ENCODE results near the gene NXN. TPM values are rescaled to one million over a fixed set of nuclear protein-coding genes. Genes with fewer than 3 reads are reported as not detected.

NXN gene
- total and polyA plus RNA-seq, 5 donors, result 11.6 to 21.8 (median 15.2) TPM

DNA sequence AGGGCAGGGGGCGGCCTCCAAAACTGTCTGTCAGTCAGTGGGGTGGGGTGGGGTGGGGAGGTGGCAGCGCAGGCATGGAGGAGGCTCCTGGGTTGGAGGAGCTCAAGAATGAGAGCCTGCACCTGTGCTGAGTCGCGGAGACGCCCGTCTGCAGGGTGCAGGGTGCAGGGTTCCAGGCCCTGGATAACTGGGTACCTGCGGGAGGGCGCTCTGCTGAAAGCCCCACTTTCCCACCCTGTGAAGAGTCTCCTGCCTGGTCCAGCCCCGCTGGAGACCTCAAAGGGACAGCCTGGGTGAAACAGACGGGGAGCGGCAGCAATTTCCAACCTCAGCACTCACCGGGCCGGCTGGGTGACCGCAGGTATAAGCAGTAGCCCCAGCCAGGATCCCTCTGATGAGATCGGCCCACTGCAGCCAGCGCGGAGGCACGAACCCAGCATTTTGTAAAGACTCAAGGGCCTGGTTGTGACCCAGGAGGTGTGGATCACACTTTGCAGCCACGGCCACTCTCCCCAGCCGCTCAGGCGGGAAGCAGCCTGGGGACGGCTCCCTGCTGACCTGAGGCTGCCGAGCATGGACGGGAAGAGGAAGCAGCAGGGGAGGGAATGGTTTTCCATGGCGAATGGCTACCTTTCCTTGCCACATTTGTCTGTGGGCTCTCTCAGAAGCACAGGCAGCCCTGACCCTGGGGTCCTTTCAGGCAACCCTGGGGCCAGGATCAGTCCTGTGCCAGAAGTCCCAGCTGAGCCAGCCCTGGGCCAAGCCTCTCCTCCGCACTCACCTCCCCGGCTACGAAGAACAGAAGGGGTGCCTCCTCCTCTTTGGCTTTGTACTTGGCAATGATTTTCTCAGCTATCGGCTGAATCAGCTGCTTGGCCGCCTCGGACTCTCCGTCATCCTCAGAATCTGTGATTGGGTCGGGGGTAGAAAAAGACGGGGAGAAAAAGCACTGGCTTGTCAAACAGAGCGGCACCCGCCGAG is 176.4 kb downstream of the NXN start:
- intact Hi-C loops (cut with DNase I), result no loop called here
- no peak for DNase-seq

DNA sequence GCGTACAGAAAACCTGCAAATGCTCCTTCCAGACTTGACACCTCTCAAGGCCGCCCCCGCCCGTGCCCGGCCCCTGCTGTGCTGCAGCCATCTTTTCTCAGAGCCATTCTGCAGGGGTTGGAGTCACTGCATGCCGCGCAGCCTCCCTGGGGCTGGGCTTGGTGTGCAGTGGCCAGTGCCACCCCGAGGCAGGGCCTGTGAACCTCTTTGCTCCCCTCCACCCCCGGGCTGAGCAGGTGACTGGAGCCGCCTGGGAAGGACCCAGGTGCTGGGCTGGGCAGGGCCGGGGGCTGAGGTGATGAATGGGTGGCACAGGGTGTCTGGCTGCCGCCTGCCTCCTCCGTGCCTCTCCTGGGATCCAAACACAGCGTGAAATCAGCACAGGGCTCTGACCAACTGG is 177.1 kb downstream of the NXN start:
- no peaks in the 10 kb centered on the region for H3K4me1 ChIP-seq (ENCODE audit: control insufficient read depth, insufficient read depth, low read length)
- peak in 1 of 2 donors; percentile 18 for ATAC-seq
- no peak for DNase-seq
- no peak overlapping the region for H3K4me3 ChIP-seq (ENCODE audit: low read length)
- no peak overlapping the region for H3K27ac ChIP-seq (ENCODE audit: low read length)
- H3K27me3 ChIP-seq (ENCODE audit: control insufficient read depth, insufficient read depth), result no peaks in the 10 kb centered on the region
- WGBS, result 94% methylated on average over 14 of the region's 14 CpGs
- intact Hi-C loops (cut with DNase I), result no loop called here
- H3K9me3 ChIP-seq (ENCODE audit: control insufficient read depth, low read length), result no peaks in the 10 kb centered on the region

More for the DNA sequence above, 176.4 kb downstream of the NXN start:
- WGBS, result 91% methylated on average over 37 of the region's 37 CpGs
- Histone ChIP-seq H3K27me3 (ENCODE audit: control insufficient read depth, insufficient read depth) (no peaks in the 10 kb centered on the region), H3K4me1 (ENCODE audit: control insufficient read depth, insufficient read depth, low read length) (no peaks in the 10 kb centered on the region), H3K4me3 (ENCODE audit: low read length) (no peak overlapping the region), H3K9me3 (ENCODE audit: control insufficient read depth, low read length) (no peaks in the 10 kb centered on the region), H3K27ac (ENCODE audit: low read length) (no peak overlapping the region)
- no peak for ATAC-seq

DNA sequence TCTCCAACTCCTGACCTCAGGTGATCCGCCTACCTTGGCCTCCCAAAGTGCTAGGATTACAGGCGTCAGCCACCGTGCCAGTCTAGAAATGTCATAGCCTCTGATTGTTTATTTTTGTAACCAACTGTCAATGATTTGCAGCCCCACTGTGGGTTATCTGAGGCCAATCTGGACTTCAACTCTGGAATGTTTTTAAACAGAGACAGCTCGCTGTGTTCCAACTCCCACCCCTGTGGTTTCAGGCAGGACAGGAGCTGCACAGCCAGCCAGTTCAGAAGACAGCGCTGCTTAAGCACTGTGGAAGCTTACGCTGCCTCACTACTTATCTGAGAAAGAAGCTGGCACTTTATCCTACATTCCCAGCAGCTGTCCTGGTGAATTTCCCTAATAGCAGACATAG is 177.9 kb downstream of the NXN start:
- DNase-seq (no peak), ATAC-seq (no peak)
- intact Hi-C loops (cut with DNase I), result no loop called here
- Histone ChIP-seq H3K4me1 (ENCODE audit: control insufficient read depth, insufficient read depth, low read length) (no peaks in the 10 kb centered on the region), H3K9me3 (ENCODE audit: control insufficient read depth, low read length) (no peaks in the 10 kb centered on the region), H3K27me3 (ENCODE audit: control insufficient read depth, insufficient read depth) (no peaks in the 10 kb centered on the region), H3K27ac (ENCODE audit: low read length) (no peak overlapping the region), H3K4me3 (ENCODE audit: low read length) (no peak overlapping the region)
- WGBS, result 83% methylated on average over 6 of the region's 6 CpGs

DNA sequence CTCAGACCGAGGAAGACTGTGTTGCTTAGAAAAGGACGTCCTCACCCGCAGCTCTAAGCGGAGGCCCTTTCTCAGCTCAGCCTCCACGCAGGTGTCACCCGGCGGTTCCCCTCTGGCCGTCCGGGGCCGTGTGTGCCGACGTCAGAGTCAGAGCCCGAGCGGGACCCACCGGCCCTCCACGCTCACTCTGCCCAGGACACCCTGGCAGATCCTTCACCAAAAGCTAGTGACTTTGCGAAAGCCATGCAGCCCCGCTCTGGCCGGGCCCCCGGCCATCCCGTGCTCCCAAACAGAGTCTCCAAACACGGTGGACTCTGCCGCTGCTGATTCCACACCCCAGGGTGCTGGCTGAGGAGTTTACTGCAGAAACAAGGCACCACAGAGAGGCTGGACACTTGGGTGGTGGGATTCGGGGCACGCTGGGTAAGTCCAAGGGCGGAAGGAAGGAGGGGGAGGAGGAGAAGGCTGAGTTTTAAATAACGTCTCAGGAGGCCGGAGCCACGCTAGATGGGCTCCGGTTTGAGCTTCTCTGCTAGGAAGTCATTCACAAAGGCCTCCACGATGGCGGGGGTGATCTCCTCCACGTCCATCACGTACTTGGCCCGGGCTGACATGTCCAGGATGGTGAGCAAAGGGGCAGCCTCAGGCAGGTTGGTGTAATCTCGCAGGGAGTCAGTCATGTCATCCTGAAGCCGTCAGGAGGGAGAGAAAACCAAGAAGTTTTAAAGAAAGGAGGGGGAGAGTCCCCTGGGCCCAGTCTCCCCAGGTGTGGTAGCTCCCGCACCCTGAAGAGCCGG is 178.9 kb downstream of the NXN start:
- WGBS, result 91% methylated on average over 39 of the region's 39 CpGs
- no peaks in the 10 kb centered on the region for H3K4me1 ChIP-seq (ENCODE audit: control insufficient read depth, insufficient read depth, low read length)
- DNase-seq, result no peak
- no peaks in the 10 kb centered on the region for H3K27me3 ChIP-seq (ENCODE audit: control insufficient read depth, insufficient read depth)
- no peaks in the 10 kb centered on the region for H3K9me3 ChIP-seq (ENCODE audit: control insufficient read depth, low read length)
- ATAC-seq, result no peak
- intact Hi-C loops (cut with DNase I), result no loop called here
- no peak overlapping the region for H3K4me3 ChIP-seq (ENCODE audit: low read length)
- H3K27ac ChIP-seq (ENCODE audit: low read length), result no peak overlapping the region

DNA sequence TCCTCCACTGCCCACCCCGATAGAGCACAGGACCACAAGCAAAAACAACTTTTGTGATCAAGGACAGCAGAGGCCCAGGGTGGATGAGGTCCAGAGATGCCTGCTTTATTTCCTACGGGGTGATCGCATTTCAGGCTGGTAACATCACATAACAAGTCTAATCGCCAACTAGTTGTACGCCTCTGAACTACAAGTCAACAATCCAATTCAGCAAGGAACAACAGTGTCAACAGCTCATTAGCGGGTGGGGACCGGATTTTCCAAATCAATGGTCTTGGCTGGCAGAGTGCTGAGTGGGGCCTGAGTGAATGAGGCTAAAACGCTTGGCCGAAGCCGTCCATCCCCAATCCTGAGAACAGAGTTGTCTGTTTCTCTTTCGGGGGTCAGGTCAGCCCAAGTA is 180.3 kb downstream of the NXN start:
- H3K27ac ChIP-seq (ENCODE audit: low read length), result no peak overlapping the region
- no peaks in the 10 kb centered on the region for H3K4me1 ChIP-seq (ENCODE audit: control insufficient read depth, insufficient read depth, low read length)
- no peak for DNase-seq
- no peaks in the 10 kb centered on the region for H3K9me3 ChIP-seq (ENCODE audit: control insufficient read depth, low read length)
- no peak for ATAC-seq
- WGBS, result 88% methylated on average over 11 of the region's 11 CpGs
- no peaks in the 10 kb centered on the region for H3K27me3 ChIP-seq (ENCODE audit: control insufficient read depth, insufficient read depth)
- no peak overlapping the region for H3K4me3 ChIP-seq (ENCODE audit: low read length)
- intact Hi-C loops (cut with DNase I), result loop anchor here in 2 of 4 donors (5.0 to 10.0 kb wide), 3 partner anchors 178 to 256 kb away; partner anchors contain the start of gene NXN (in 1 of the 2)

DNA sequence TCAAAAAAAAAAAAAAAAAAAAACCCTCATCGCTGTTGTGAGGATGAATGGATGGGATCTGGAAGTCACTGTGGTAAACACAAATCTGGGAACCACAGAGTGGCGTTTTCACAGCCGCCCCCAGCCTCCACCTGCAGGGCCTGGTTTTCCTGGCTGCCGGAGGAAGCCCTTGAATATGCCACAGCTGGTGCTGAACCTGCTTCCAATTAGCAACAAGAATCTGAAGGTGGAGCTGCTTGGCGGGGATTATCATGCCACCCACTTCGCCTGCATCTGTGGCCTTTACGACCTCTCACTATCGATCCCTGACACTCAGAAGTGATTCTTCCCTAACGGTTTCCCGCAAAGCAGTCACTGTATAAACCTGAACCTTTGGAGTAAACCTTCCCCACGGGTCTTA is 181.3 kb downstream of the NXN start:
- Histone ChIP-seq H3K4me1 (ENCODE audit: control insufficient read depth, insufficient read depth, low read length) (no peaks in the 10 kb centered on the region), H3K9me3 (ENCODE audit: control insufficient read depth, low read length) (no peaks in the 10 kb centered on the region), H3K27ac (ENCODE audit: low read length) (no peak overlapping the region), H3K4me3 (ENCODE audit: low read length) (no peak overlapping the region), H3K27me3 (ENCODE audit: control insufficient read depth, insufficient read depth) (no peaks in the 10 kb centered on the region)
- ATAC-seq (no peak), DNase-seq (no peak)
- WGBS, result 80% methylated on average over 11 of the region's 11 CpGs
- intact Hi-C loops (cut with DNase I), result loop anchor here in 2 of 4 donors (5.0 to 10.0 kb wide), 3 partner anchors 179 to 257 kb away; partner anchors contain the start of gene NXN (in 1 of the 2)

DNA sequence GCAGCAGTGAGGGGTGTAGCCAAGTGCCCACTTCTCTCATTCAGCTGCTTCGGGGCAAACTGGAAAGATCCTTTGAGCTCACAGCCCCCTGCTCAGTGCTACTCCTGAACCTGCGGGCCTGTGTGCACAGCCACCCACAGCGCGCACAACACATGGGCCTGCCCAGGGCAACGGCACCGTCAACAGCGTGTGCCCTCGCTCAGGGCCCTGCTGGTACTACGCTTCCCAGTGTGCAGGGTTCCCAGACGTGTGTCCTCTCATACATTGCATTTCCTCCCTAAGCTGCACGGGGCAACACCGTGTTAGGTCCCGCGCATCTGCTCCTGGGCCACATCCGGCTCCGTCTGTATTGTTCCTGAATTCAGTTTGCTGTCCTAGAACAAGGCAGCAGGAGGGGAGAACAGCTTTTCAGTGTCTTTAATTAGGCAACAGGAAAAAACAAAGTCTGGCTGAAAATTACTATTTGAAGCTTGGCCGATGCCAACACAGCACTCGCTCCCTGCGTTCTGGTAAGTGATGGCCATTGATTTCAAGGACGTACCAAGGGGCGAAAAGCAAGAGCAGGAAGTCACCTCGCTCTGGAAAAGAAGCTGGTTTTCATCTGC is 182.2 kb downstream of the NXN start:
- Histone ChIP-seq H3K4me3 (ENCODE audit: low read length) (no peak overlapping the region), H3K4me1 (ENCODE audit: control insufficient read depth, insufficient read depth, low read length) (no peaks in the 10 kb centered on the region), H3K27me3 (ENCODE audit: control insufficient read depth, insufficient read depth) (no peaks in the 10 kb centered on the region), H3K9me3 (ENCODE audit: control insufficient read depth, low read length) (no peaks in the 10 kb centered on the region), H3K27ac (ENCODE audit: low read length) (no peak overlapping the region)
- ATAC-seq (no peak), DNase-seq (no peak)
- WGBS, result 75% methylated on average over 22 of the region's 22 CpGs
- intact Hi-C loops (cut with DNase I), result loop anchor here in 2 of 4 donors (5.0 to 10.0 kb wide), 3 partner anchors 180 to 257 kb away; partner anchors contain the start of gene NXN (in 1 of the 2)

DNA sequence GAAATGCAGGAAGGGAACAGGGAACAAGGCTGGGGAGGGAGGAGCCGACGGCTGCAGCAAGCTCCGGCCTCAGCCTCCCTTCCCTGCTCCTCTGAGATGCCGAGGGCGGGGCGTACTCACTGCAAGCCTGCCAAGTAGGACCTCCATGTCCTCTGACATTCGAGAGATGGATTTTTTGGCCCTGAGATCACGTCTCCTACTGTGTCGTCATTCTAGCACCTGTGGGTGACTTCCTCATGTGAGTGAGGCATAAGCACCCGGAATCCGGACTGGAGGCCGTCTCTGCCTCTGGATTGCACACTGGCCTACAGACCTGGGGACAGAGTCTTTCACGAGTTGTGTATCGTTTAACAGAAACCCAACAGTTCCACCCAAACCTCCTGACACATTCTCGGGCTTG is 183.0 kb downstream of the NXN start:
- H3K27ac ChIP-seq (ENCODE audit: low read length), result no peak overlapping the region
- ATAC-seq (no peak), DNase-seq (no peak)
- no peaks in the 10 kb centered on the region for H3K27me3 ChIP-seq (ENCODE audit: control insufficient read depth, insufficient read depth)
- no peaks in the 10 kb centered on the region for H3K9me3 ChIP-seq (ENCODE audit: control insufficient read depth, low read length)
- H3K4me1 ChIP-seq (ENCODE audit: control insufficient read depth, insufficient read depth, low read length), result no peaks in the 10 kb centered on the region
- intact Hi-C loops (cut with DNase I), result loop anchor here in 2 of 4 donors (5.0 to 10.0 kb wide), 3 partner anchors 181 to 258 kb away; partner anchors contain the start of gene NXN (in 1 of the 2)
- H3K4me3 ChIP-seq (ENCODE audit: low read length), result no peak overlapping the region
- 70% methylated on average over 15 of the region's 15 CpGs for WGBS

DNA sequence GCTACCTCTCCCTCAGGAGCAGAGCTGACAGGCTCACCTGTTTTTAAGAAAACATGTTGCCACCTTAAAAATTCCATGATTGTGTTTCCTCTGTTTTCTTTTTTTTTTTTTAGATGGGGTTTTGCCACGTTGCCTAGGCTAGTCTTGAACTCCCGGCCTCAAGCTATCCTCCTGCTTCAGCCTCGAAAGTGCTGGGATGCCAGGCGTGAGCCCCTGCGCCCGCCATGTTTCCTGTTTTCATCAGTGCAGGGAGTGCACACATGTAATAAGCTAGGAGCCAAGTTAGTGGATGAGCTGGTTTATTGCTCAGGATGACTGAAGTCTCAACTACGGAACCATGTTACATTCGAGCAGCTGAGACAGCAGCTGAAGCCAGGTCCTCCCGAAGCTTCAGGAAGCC is 183.9 kb downstream of the NXN start:
- no peaks in the 10 kb centered on the region for H3K9me3 ChIP-seq (ENCODE audit: control insufficient read depth, low read length)
- no peak overlapping the region for H3K4me3 ChIP-seq (ENCODE audit: low read length)
- 69% methylated on average over 9 of the region's 9 CpGs for WGBS
- intact Hi-C loops (cut with DNase I), result loop anchor here (1.0 to 10.0 kb wide), 5 partner anchors 182 to 259 kb away; partner anchors contain the start of gene NXN (in 1 of the 4)
- H3K27ac ChIP-seq (ENCODE audit: low read length), result no peak overlapping the region
- no peaks in the 10 kb centered on the region for H3K4me1 ChIP-seq (ENCODE audit: control insufficient read depth, insufficient read depth, low read length)
- no peaks in the 10 kb centered on the region for H3K27me3 ChIP-seq (ENCODE audit: control insufficient read depth, insufficient read depth)
- ATAC-seq (no peak), DNase-seq (no peak)

DNA sequence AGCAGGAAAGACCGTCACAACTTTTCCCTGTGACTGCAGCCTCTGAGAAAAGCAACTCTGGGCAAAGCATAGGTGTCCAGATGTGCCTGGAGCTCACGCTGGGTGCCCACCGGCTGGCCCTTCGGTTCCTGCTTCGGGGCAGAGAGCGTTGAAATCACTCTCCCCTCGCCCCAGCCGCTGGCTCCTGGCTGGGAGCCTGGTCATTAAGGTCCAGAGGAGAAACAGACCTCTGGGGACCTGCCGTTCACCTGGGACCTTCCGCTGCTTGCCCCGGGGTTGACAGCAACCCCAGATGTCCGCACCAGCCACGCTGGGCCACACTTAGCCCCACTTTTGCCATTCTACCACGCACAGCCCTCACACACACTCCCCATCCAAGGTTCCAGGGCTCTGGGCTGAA is 184.3 kb downstream of the NXN start:
- ATAC-seq (peak in 1 of 2 donors; percentile 2), DNase-seq (no peak)
- Histone ChIP-seq H3K27me3 (ENCODE audit: control insufficient read depth, insufficient read depth) (no peaks in the 10 kb centered on the region), H3K4me1 (ENCODE audit: control insufficient read depth, insufficient read depth, low read length) (no peaks in the 10 kb centered on the region), H3K27ac (ENCODE audit: low read length) (no peak overlapping the region), H3K4me3 (ENCODE audit: low read length) (peak overlapping the region; percentile 33), H3K9me3 (ENCODE audit: control insufficient read depth, low read length) (no peaks in the 10 kb centered on the region)
- WGBS, result 49% methylated on average over 14 of the region's 14 CpGs
- intact Hi-C loops (cut with DNase I), result loop anchor here (1.0 to 10.0 kb wide), 5 partner anchors 182 to 260 kb away; partner anchors contain the start of gene NXN (in 1 of the 4)

All from right cardiac atrium (tissue), 5 donors.